ENCODE results near the gene RBMS3.
"Not testable (repeated sequence)": the region's sequence is repeated elsewhere in the genome, so short reads cannot be mapped to it uniquely, and the experiment has no call there.

The RBMS3 gene

DNA sequence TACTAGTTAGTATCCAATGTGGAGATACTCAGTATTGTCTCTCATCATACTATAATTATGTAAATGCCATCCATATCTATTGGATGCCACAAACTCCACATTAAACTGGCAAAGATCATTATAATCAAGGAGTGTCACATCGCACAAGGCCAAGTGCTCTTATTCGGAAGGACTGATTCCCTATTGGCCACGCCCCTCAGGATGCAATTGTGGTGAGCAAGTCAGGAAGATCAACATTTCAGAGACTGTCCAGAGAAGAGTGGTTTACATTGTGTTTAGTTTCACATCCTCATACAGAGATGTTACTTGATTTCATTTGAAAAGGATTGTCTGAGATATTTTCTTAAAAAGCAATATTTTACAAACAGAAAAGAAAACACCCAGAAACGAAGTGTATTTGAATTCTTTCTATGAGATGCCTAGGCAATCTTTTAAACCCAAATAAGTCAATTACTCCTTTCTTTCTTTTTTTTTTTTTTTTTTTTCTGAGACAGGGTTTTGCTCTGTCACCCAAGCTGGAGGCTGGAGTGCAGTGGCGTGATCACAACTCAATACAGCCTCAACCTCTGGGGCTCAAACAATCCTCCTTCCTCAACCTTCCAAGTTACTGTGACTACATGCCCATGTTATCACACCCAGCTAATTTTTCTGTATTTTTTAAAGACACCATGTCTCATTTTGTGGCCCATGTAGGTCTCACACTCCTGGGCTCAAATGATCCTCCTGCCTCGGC lies 369.1 kb downstream of the RBMS3 start:
- DNase-seq (ENCODE audit: insufficient read length, low spot score) (no peak), FAIRE-seq (no peak)

DNA sequence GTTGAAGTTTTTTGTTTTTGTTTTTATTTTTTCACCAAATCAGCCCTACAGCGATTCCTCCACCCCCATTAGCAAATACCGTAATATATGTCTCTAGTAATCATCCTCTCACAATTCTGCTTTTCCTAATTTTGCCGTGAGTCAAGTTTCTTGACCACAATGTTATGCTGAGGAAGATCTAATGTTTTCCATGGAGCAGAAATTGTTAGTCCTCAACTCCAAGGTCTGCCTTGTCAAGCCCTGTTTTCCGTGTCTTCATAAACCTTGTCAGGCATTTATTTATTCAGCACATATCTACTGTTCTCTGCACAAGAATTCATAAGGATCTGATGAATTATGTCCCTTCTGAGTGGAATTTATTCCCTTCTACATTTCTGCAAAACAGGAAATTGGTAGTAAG lies 372.8 kb downstream of the RBMS3 start:
- TF ChIP-seq, protein P1, sequence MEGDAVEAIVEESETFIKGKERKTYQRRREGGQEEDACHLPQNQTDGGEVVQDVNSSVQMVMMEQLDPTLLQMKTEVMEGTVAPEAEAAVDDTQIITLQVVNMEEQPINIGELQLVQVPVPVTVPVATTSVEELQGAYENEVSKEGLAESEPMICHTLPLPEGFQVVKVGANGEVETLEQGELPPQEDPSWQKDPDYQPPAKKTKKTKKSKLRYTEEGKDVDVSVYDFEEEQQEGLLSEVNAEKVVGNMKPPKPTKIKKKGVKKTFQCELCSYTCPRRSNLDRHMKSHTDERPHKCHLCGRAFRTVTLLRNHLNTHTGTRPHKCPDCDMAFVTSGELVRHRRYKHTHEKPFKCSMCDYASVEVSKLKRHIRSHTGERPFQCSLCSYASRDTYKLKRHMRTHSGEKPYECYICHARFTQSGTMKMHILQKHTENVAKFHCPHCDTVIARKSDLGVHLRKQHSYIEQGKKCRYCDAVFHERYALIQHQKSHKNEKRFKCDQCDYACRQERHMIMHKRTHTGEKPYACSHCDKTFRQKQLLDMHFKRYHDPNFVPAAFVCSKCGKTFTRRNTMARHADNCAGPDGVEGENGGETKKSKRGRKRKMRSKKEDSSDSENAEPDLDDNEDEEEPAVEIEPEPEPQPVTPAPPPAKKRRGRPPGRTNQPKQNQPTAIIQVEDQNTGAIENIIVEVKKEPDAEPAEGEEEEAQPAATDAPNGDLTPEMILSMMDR (IDR thresholded peaks at IDR 0.05; ENCODE audit: insufficient read depth, missing control alignments) = no peak
- peak; percentile 32 for FAIRE-seq
- no peak for DNase-seq (ENCODE audit: insufficient read length, low spot score)

More for the DNA sequence above, 369.1 kb downstream of the RBMS3 start:
- TF ChIP-seq, protein P1 (IDR thresholded peaks at IDR 0.05; ENCODE audit: insufficient read depth, missing control alignments) = no peak

GRCh38 chr3:29655015-29655747 lies 374.3 kb downstream of the RBMS3 start:
- TF ChIP-seq, protein P1 (IDR thresholded peaks at IDR 0.05; ENCODE audit: insufficient read depth, missing control alignments) = no peak
- DNase-seq (ENCODE audit: insufficient read length, low spot score) = no peak
- no peak for FAIRE-seq

DNA sequence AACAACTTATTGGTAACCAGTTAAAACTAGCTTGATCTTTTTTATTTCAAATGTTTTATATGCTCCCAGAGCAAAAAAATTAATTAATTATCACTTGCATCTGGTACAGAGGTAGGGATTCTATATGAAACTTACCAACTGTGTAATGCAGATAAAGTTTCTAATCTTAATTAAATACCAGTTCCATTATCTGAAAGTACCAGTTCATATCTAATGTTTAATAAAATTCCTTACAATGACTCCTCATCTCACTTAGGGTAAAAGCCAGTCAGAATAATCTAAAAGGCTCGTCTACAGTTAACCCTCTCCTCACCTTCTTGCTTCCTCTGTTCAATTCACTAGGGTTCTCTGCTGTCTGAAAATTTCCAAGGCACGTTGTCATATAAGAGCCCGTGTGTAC lies 384.8 kb downstream of the RBMS3 start:
- TF ChIP-seq, protein P1 (IDR thresholded peaks at IDR 0.05; ENCODE audit: insufficient read depth, missing control alignments) = no peak
- no peak for DNase-seq (ENCODE audit: insufficient read length, low spot score)
- no peak for FAIRE-seq

GRCh38 chr3:29668233-29668632 lies 387.4 kb downstream of the RBMS3 start:
- TF ChIP-seq, protein P1 (IDR thresholded peaks at IDR 0.05; ENCODE audit: insufficient read depth, missing control alignments) = no peak
- FAIRE-seq (no peak), DNase-seq (ENCODE audit: insufficient read length, low spot score) (no peak)

- TF ChIP-seq, protein P1 (IDR thresholded peaks at IDR 0.05; ENCODE audit: insufficient read depth, missing control alignments) = no peak
- no peak for DNase-seq (ENCODE audit: insufficient read length, low spot score)
- no peak for FAIRE-seq
Observed at GRCh38 chr3:29668728-29669127, 387.9 kb downstream of the RBMS3 start.

- not testable (repeated sequence) for FAIRE-seq; DNase-seq (ENCODE audit: insufficient read length, low spot score)
Observed at GRCh38 chr3:29670476-29670875, 389.6 kb downstream of the RBMS3 start.
